CD14-positive monocyte (primary cell): ENCODE data around the gene SIK2. TPM values are rescaled to one million over a fixed set of nuclear protein-coding genes. Genes with fewer than 3 reads are reported as not detected.

Source experiments
- DNase-seq, 3 donors: peaks; one replicate each; pipeline ENCODE4 v3.0.0-alpha.2; 2011 to 2022
- H2AFZ ChIP-seq: 2 replicates; pipeline ENCODE4 v1.6.0; 2012; ENCODE audit warnings: mild to moderate bottlenecking, low read depth, low read length, inconsistent platforms; ENCODE audit not compliant: insufficient read depth, poor library complexity, severe bottlenecking
- H3K27ac ChIP-seq, 2 donors: 1 replicate in 1 of 2; 2 replicates in 1 of 2; pipeline ENCODE4 v1.5.1; 2012 to 2013; ENCODE audit warnings: low read length in 2 of 2, control low read depth in 1 of 2, inconsistent platforms in 1 of 2, low read depth in 1 of 2, mild to moderate bottlenecking in 1 of 2
- H3K27me3 ChIP-seq, 2 donors: one replicate each; pipeline versions ENCODE4 v1.6.0 to v1.6.1; 2011 to 2013; ENCODE audit warnings: low read length in 2 of 2; ENCODE audit not compliant: control insufficient read depth in 2 of 2, insufficient read depth in 2 of 2
- H3K36me3 ChIP-seq, 2 donors: replicated peaks in 1 of 2; 1 replicate in 1 of 2; 2 replicates in 1 of 2; pipeline versions ENCODE4 v1.5.1 to v1.6.1; 2012 to 2013; ENCODE audit warnings: low read length in 2 of 2, control low read depth in 1 of 2, inconsistent platforms in 1 of 2, mild to moderate bottlenecking in 1 of 2; ENCODE audit not compliant: insufficient read depth in 2 of 2, control insufficient read depth in 1 of 2
- H3K4me1 ChIP-seq, 2 donors: 1 replicate in 1 of 2; 2 replicates in 1 of 2; pipeline versions ENCODE4 v1.5.1 to v1.6.1; 2012 to 2013; ENCODE audit warnings: low read length in 2 of 2, control low read depth in 1 of 2, inconsistent platforms in 1 of 2, mild to moderate bottlenecking in 1 of 2, moderate library complexity in 1 of 2; ENCODE audit not compliant: insufficient read depth in 2 of 2, control insufficient read depth in 1 of 2
- H3K4me2 ChIP-seq: replicated peaks from 2 replicates; pipeline ENCODE3; 2012; ENCODE audit warnings: low read length, moderate library complexity, mild to moderate bottlenecking; ENCODE audit not compliant: poor library complexity, severe bottlenecking; ENCODE audit errors: extremely low read depth
- H3K4me3 ChIP-seq, 3 experiments: fragments of 200-600 bp in 1 of 3; sonication (generic) in 1 of 3; replicated peaks in 1 of 3; 1 replicate in 2 of 3; 2 replicates in 1 of 3; pipeline ENCODE4 v1.5.1; 2011 to 2013; ENCODE audit warnings: low read length in 3 of 3, mild to moderate bottlenecking in 3 of 3, control low read depth in 2 of 3, low read depth in 2 of 3, inconsistent platforms in 1 of 3, moderate library complexity in 1 of 3
- H3K79me2 ChIP-seq: 2 replicates; pipeline ENCODE4 v1.6.0; 2012; ENCODE audit warnings: mild to moderate bottlenecking, control low read depth, inconsistent platforms, low read length, moderate library complexity; ENCODE audit not compliant: insufficient read depth
- H3K9ac ChIP-seq: 2 replicates; pipeline ENCODE4 v1.6.0; 2017; ENCODE audit warnings: low read length, mild to moderate bottlenecking; ENCODE audit not compliant: insufficient read depth, poor library complexity, severe bottlenecking
- H3K9me3 ChIP-seq, 2 donors: replicated peaks in 1 of 2; 1 replicate in 1 of 2; 2 replicates in 1 of 2; pipeline versions ENCODE4 v1.5.1 to v1.6.1; 2012 to 2013; ENCODE audit warnings: low read length in 2 of 2, control low read depth in 1 of 2; ENCODE audit not compliant: control insufficient read depth in 1 of 2, insufficient read depth in 1 of 2
- H4K20me1 ChIP-seq: 2 replicates; pipeline ENCODE4 v1.6.0; 2012; ENCODE audit warnings: mild to moderate bottlenecking, low read length, control low read depth, moderate library complexity; ENCODE audit not compliant: insufficient read depth
- H3K27ac Mint-ChIP-seq, 7 donors: one replicate each; pipeline ENCODE4 v1.8.0; 2020; ENCODE audit warnings: mild to moderate bottlenecking in 7 of 7, mixed read lengths in 7 of 7, moderate library complexity in 6 of 7, inconsistent platforms in 2 of 7
- H3K27me3 Mint-ChIP-seq, 3 donors: one replicate each; pipeline ENCODE4 v1.8.0; 2021 to 2022; ENCODE audit warnings: low read depth in 3 of 3, mild to moderate bottlenecking in 3 of 3, mixed read lengths in 3 of 3, moderate library complexity in 3 of 3, inconsistent platforms in 1 of 3
- H3K36me3 Mint-ChIP-seq, 2 donors: one replicate each; pipeline ENCODE4 v1.8.0; 2020; ENCODE audit warnings: mixed read lengths in 2 of 2, inconsistent platforms in 1 of 2, mild to moderate bottlenecking in 1 of 2
- H3K4me1 Mint-ChIP-seq: one replicate; pipeline ENCODE4 v1.8.0; 2020; ENCODE audit warnings: mild to moderate bottlenecking, mixed read lengths
- H3K4me3 Mint-ChIP-seq, 2 donors: one replicate each; pipeline ENCODE4 v1.8.0; 2020; ENCODE audit warnings: mild to moderate bottlenecking in 2 of 2, mixed read lengths in 2 of 2, moderate library complexity in 1 of 2
- H3K9me3 Mint-ChIP-seq, 7 donors: one replicate each; pipeline ENCODE4 v1.8.0; 2020 to 2022; ENCODE audit warnings: mixed read lengths in 7 of 7, mild to moderate bottlenecking in 6 of 7, moderate library complexity in 6 of 7, inconsistent platforms in 2 of 7
- WGBS: methylation state at CpG from one replicate; pipeline ENCODE4 v1.1.5; 2013; ENCODE audit warnings: missing lambda C conversion rate; ENCODE audit not compliant: insufficient coverage; 5-methylcytosine and 5-hydroxymethylcytosine counted together
- intact Hi-C, 2 donors: fragments of 100-400 bp; cut with micrococcal nuclease; formaldehyde crosslinking; loops; one replicate each; pipeline versions ENCODE4 v1.15.0 to v1.15.1; 2023
- polyA plus RNA-seq, 3 donors: library from polyadenylated mRNA; depleted of rRNA in 1 of 3; unstranded in 2 of 3; stranded (reverse) in 1 of 3; fragments of 300-500 nt in 2 of 3; fragments of >200 nt in 1 of 3; fragmentation: Illumina TruSeq in 2 of 3; gene quantifications; 1 replicate in 2 of 3; 2 replicates in 1 of 3; pipeline ENCODE4 v1.2.3, GENCODE V29; 2012 to 2021
- TF ChIP-seq, protein P1 (sequence below): fragments of 200-600 bp; IDR thresholded peaks from one replicate; pipeline ENCODE4 v1.8.0; 2022; ENCODE audit warnings: antibody characterized with exemption, mild to moderate bottlenecking

SIK2 gene
- polyA plus RNA-seq, 3 donors, result 0.16 to 8.8 (median 0.23) TPM

DNA sequence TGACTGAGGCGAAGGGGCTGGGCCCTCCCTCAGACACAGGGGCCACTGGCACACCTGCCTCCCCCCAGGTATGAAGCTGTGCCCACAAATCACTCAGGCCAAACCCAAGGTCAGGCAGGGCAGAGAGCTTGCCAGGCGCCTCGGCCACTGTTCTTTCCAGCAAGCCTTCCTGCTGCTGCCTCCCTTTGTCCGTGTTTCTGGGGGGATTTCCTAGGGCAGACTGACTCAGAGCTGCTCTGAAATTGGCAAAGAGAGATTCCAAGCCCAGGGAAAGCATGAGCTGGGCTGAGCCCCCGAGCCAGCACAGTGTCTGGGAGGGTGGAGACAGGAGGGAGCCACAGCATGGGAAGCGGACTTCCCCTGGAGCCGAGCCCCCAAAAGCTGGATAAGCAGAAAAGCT lies 130.8 kb downstream of the SIK2 start:
- Histone ChIP-seq H3K79me2 (no peaks in the 10 kb centered on the region), H3K27ac (no peak overlapping the region), H2AFZ (no peak overlapping the region), H3K4me2 (no peak overlapping the region), H3K4me3 (no peak overlapping the region), H3K9me3 (no peaks in the 10 kb centered on the region), H3K4me1 (no peaks in the 10 kb centered on the region), H3K9ac (no peak overlapping the region), H3K27me3 (no peaks in the 10 kb centered on the region), H3K36me3 (peaks cover 2 to 14% of the 10 kb centered on the region in 2 donors), H4K20me1 (no peaks in the 10 kb centered on the region)
- no peaks in the 10 kb centered on the region for H3K9me3 Mint-ChIP-seq
- H3K27ac Mint-ChIP-seq, result peak overlapping the region in 1 of 7 donors; percentile 26
- intact Hi-C loops, result no loop called here
- no peak overlapping the region for H3K4me3 Mint-ChIP-seq
- 91% methylated on average over 6 of the region's 7 CpGs for WGBS
- H3K36me3 Mint-ChIP-seq, result peaks cover 19 to 26% of the 10 kb centered on the region in 2 donors
- peaks cover 3% of the 10 kb centered on the region for H3K4me1 Mint-ChIP-seq
- peaks cover 0 to 4% (median 2%) of the 10 kb centered on the region in 3 donors for H3K27me3 Mint-ChIP-seq
- TF ChIP-seq, protein P1, sequence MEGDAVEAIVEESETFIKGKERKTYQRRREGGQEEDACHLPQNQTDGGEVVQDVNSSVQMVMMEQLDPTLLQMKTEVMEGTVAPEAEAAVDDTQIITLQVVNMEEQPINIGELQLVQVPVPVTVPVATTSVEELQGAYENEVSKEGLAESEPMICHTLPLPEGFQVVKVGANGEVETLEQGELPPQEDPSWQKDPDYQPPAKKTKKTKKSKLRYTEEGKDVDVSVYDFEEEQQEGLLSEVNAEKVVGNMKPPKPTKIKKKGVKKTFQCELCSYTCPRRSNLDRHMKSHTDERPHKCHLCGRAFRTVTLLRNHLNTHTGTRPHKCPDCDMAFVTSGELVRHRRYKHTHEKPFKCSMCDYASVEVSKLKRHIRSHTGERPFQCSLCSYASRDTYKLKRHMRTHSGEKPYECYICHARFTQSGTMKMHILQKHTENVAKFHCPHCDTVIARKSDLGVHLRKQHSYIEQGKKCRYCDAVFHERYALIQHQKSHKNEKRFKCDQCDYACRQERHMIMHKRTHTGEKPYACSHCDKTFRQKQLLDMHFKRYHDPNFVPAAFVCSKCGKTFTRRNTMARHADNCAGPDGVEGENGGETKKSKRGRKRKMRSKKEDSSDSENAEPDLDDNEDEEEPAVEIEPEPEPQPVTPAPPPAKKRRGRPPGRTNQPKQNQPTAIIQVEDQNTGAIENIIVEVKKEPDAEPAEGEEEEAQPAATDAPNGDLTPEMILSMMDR, result no peak
- DNase-seq, result no peak

DNA sequence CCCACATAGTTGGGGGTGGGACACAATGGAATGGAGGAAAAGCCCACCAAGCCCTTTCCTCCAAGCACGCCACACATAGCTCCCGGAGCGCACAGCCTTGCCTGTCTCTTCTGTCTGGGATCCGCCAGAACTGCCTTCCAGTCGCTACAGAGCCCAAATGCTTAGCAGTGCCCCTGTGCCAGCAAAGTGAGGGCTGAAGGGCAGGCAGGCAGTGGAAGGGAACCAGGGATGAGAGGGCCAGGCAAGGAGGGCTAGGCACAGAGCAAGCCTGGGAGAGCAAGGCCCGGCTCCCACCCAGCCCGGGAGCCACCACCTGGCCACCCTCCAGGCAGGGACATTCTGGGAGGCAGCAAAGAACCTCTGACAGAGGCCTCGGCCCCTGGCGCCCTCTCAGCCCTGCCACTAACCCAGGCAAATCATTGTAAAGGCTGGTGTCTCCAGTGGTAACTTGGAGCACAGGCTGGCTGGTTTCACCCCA lies 131.4 kb downstream of the SIK2 start:
- DNase-seq, result no peak
- intact Hi-C loops, result no loop called here
- H4K20me1 ChIP-seq, result no peaks in the 10 kb centered on the region
- H3K36me3 ChIP-seq, result peaks cover 5 to 19% of the 10 kb centered on the region in 2 donors
- H3K9ac ChIP-seq, result no peak overlapping the region
- 90% methylated on average over 7 of the region's 9 CpGs for WGBS
- TF ChIP-seq, protein P1, result no peak
- peak overlapping the region in 1 of 7 donors; percentile 23 for H3K27ac Mint-ChIP-seq
- no peaks in the 10 kb centered on the region for H3K27me3 ChIP-seq
- peaks cover 5% of the 10 kb centered on the region for H3K4me1 Mint-ChIP-seq
- peaks cover 20 to 24% of the 10 kb centered on the region in 2 donors for H3K36me3 Mint-ChIP-seq
- H2AFZ ChIP-seq, result no peak overlapping the region
- no peak overlapping the region for H3K27ac ChIP-seq
- H3K4me1 ChIP-seq, result no peaks in the 10 kb centered on the region
- H3K4me2 ChIP-seq, result no peak overlapping the region
- H3K9me3 Mint-ChIP-seq, result no peaks in the 10 kb centered on the region
- H3K9me3 ChIP-seq, result no peaks in the 10 kb centered on the region
- H3K27me3 Mint-ChIP-seq, result peaks cover 0 to 4% (median 2%) of the 10 kb centered on the region in 3 donors
- H3K4me3 Mint-ChIP-seq, result no peak overlapping the region
- no peaks in the 10 kb centered on the region for H3K79me2 ChIP-seq
- H3K4me3 ChIP-seq, result no peak overlapping the region
